PC-3 (cell line): Measurements from ENCODE around the gene HAVCR1. TPM values are rescaled to one million over a fixed set of nuclear protein-coding genes. Genes with fewer than 3 reads are reported as not detected.
"Not testable (repeated sequence)": the region's sequence is repeated elsewhere in the genome, so short reads cannot be mapped to it uniquely, and the experiment has no call there.

Experiments
- ATAC-seq: fragments of 200-7000 bp; cut with Tn5 transposase; 2 replicates; pipeline ENCODE4 v1.9.1; 2020; ENCODE audit warnings: mild to moderate bottlenecking, moderate library complexity
- BruUV-seq: library from RNA; stranded (reverse); fragments of 400-500 nt; replicated peaks from 2 replicates; lab custom pipeline; 2021; lab: Mats Ljungman, UMichigan
- CTCF ChIA-PET: fragments of 300-600 bp; sonication (Branson Sonifier 250); formaldehyde crosslinking; loops from one replicate; lab custom pipeline; 2022; ENCODE audit warnings: antibody characterized with exemption; lab: Charles Lee
- POLR2A ChIA-PET: fragments of 300-600 bp; sonication (Branson Sonifier 250); formaldehyde crosslinking; loops from one replicate; lab custom pipeline; 2022; ENCODE audit warnings: antibody characterized with exemption; ENCODE audit not compliant: unreplicated experiment; lab: Charles Lee
- DNase-seq: peaks from one replicate; pipeline ENCODE4 v3.0.0-alpha.2; 2015
- H2AFZ ChIP-seq: fragments of 300-600 bp; sonication (generic); 2 replicates; pipeline ENCODE4 v1.6.0; 2016; ENCODE audit warnings: antibody characterized with exemption, low read length
- H3F3A ChIP-seq: fragments of 300-600 bp; sonication (generic); one replicate; pipeline ENCODE4 v1.6.0; 2017; ENCODE audit warnings: antibody characterized with exemption, low read length, control low read depth, mild to moderate bottlenecking; ENCODE audit not compliant: unreplicated experiment
- H3K27ac ChIP-seq: fragments of 300-600 bp; sonication (generic); 2 replicates; pipeline ENCODE4 v1.5.1; 2016; ENCODE audit warnings: mild to moderate bottlenecking, low read length
- H3K27me3 ChIP-seq: fragments of 300-600 bp; sonication (generic); 2 replicates; pipeline ENCODE4 v1.6.1; 2016; ENCODE audit warnings: low read length, mixed read lengths
- H3K36me3 ChIP-seq: fragments of 300-600 bp; sonication (generic); 2 replicates; pipeline ENCODE4 v1.6.1; 2016; ENCODE audit warnings: low read depth, mixed run types, low read length, mixed read lengths
- H3K4me1 ChIP-seq: fragments of 300-600 bp; sonication (generic); 2 replicates; pipeline ENCODE4 v1.5.1; 2016; ENCODE audit warnings: low read length; ENCODE audit not compliant: insufficient read depth
- H3K4me2 ChIP-seq: fragments of 300-600 bp; sonication (generic); 2 replicates; pipeline ENCODE4 v1.6.0; 2016; ENCODE audit warnings: low read length
- H3K4me3 ChIP-seq: fragments of 300-600 bp; sonication (generic); 2 replicates; pipeline ENCODE4 v1.5.1; 2016; ENCODE audit warnings: mild to moderate bottlenecking, low read length, mixed read lengths
- H3K79me2 ChIP-seq: fragments of 300-600 bp; sonication (generic); 2 replicates; pipeline ENCODE4 v1.6.1; 2017; ENCODE audit warnings: low read length, mixed read lengths
- H3K9ac ChIP-seq: fragments of 300-600 bp; sonication (generic); 2 replicates; pipeline ENCODE4 v1.6.0; 2016; ENCODE audit warnings: mild to moderate bottlenecking, low read length
- H3K9me2 ChIP-seq: fragments of 300-600 bp; sonication (generic); replicated peaks from 2 replicates; pipeline ENCODE4 v1.6.1; 2016; ENCODE audit warnings: mixed run types, low read length, mixed read lengths
- H3K9me3 ChIP-seq: fragments of 300-600 bp; sonication (generic); 2 replicates; pipeline ENCODE4 v1.6.1; 2016; ENCODE audit warnings: low read length, mixed read lengths
- H4K20me1 ChIP-seq: fragments of 300-600 bp; sonication (generic); 2 replicates; pipeline ENCODE4 v1.6.1; 2016; ENCODE audit warnings: low read length, mixed read lengths
- EZH2 ChIP-seq: fragments of 300-600 bp; sonication (generic); IDR thresholded peaks from one replicate; pipeline ENCODE4 v1.6.1; 2017; ENCODE audit warnings: antibody characterized with exemption, mild to moderate bottlenecking, low read length; ENCODE audit not compliant: unreplicated experiment
- EZH2phosphoT487 ChIP-seq: fragments of 300-600 bp; sonication (generic); IDR thresholded peaks from 2 replicates; pipeline ENCODE4 v1.6.1; 2018; ENCODE audit warnings: mild to moderate bottlenecking, antibody characterized with exemption, low read length, borderline replicate concordance
- intact Hi-C: fragments of 100-400 bp; cut with micrococcal nuclease; formaldehyde crosslinking; loops from 2 replicates; pipeline ENCODE4 v1.9.0; 2023
- total RNA-seq: library from RNA; depleted of rRNA; stranded (reverse); fragments of >200 nt; gene quantifications from 2 replicates; pipeline ENCODE4 v1.2.3, GENCODE V29; 2014
- TF ChIP-seq, protein P1 (sequence below): fragments of 300-600 bp; sonication (generic); conservative IDR thresholded peaks from 2 replicates; pipeline ENCODE4 v1.5.1; 2017; ENCODE audit warnings: antibody characterized with exemption, low read depth, mild to moderate bottlenecking, low read length

Gene HAVCR1
- total RNA-seq, 1 experiment from 2014 or later = not detected

DNA sequence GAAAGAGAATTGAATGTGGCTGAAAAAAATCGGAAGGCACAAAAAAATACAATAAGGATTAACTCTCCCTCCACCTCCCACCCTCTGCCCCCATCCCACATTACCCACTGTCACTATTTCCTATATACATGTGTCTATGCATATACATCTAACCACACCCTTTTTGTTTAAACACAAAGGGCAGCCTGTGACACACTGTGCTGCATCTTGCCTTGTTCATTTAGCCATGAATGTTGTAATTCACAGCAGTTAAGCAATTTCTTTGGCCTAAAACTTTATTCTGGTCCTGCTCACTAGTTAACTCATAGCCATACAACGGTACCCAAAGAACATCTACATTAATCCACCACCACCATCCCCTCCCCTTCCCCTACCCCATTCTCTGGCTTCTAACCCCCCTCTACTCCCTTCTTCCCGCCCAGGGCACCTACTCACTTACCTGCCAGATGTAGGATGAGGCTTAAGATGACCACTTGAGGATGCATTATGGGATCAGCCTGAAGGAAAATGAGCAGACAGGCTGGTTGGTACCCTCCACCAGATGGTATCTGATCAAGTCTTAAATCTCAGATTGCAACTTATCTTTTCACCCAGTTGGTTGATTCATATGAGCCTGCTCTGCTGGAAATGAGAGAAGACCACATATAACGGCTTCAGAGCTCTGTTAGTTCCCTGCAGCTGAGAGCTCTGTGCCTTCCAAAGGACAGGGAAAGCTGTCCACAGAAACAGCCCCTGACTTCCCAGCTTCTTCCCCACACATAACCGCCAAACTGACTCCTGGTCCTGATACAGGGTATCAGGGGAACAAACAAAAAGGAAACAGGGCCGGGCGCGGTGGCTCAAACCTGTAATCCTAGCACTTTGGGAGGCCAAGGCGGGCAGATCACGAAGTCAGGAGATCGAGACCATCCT is 1.2 kb downstream of the HAVCR1 start:
- no peaks in the 10 kb centered on the region for H3K27me3 ChIP-seq
- no peaks in the 10 kb centered on the region for H3K4me1 ChIP-seq
- H3K9me3 ChIP-seq = no peaks in the 10 kb centered on the region
- H3K9ac ChIP-seq = no peak overlapping the region
- no peaks in the 10 kb centered on the region for H4K20me1 ChIP-seq
- no TSS peak for BruUV-seq
- no peak overlapping the region for H3K27ac ChIP-seq
- no peaks in the 10 kb centered on the region for H3K9me2 ChIP-seq
- TF ChIP-seq EZH2 = no peak
- no peaks in the 10 kb centered on the region for H3F3A ChIP-seq
- no peak overlapping the region for H3K4me3 ChIP-seq
- CTCF ChIA-PET = no interaction called here
- no peak overlapping the region for H3K4me2 ChIP-seq
- intact Hi-C loops = no loop called here
- no peaks in the 10 kb centered on the region for H3K79me2 ChIP-seq
- ATAC-seq = no peak
- no peaks in the 10 kb centered on the region for H3K36me3 ChIP-seq
- POLR2A ChIA-PET = no interaction called here
- H2AFZ ChIP-seq = no peak overlapping the region
- DNase-seq = no peak

DNA sequence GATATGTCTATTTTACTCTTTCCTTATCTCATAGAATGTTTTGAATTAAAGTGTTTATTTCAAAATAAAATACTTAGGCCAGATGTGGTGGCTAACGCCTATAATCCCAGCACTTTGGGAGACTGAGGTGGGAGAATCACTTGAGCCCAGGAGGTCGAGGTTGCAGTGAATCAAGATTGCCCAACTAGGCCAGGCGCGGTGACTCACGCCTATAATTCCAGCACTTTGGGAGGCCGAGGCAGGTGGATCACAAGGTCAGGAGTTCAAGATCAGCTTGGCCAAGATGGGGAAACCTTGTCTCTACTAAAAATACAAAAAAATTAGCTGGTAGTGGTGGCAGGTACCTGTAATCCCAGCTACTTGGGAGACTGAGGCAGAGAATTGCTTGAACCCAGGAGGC is 2.1 kb downstream of the HAVCR1 start:
- intact Hi-C loops = not testable (repeated sequence)

DNA sequence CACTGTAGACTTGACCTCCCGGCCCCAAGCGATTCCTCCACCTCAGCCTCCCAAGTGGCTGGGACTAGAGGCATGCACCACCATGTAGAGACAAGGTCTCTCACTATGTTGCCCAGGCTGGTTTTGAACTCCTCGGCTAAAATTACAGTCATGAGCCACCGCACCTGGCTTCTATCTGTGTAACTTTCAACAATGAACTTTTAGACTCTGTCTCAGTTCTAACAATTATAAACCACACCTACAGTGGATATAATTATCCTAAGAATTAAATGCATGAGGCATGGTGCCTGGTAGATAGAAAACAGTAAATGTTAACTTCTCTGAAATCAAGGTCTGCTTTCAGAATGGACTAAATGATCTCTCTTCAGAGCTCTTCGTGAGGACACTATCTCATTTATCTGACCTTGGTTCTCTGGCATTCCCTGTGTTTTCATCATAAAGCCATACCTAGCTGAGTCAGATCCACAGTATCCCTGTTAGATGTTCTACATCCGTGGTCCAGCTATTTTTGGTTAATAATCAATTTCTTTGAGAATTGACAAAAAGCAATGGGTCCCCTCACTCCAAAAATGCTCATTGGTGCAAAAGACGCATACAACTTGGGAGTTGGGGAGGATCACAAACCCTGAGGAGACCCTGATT is 7.2 kb downstream of the HAVCR1 start:
- TF ChIP-seq, protein P1, sequence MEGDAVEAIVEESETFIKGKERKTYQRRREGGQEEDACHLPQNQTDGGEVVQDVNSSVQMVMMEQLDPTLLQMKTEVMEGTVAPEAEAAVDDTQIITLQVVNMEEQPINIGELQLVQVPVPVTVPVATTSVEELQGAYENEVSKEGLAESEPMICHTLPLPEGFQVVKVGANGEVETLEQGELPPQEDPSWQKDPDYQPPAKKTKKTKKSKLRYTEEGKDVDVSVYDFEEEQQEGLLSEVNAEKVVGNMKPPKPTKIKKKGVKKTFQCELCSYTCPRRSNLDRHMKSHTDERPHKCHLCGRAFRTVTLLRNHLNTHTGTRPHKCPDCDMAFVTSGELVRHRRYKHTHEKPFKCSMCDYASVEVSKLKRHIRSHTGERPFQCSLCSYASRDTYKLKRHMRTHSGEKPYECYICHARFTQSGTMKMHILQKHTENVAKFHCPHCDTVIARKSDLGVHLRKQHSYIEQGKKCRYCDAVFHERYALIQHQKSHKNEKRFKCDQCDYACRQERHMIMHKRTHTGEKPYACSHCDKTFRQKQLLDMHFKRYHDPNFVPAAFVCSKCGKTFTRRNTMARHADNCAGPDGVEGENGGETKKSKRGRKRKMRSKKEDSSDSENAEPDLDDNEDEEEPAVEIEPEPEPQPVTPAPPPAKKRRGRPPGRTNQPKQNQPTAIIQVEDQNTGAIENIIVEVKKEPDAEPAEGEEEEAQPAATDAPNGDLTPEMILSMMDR = no peak
- TF ChIP-seq EZH2phosphoT487 (no peak), EZH2 (no peak)
- H3K9me2 ChIP-seq = no peaks in the 10 kb centered on the region
- peaks cover 8% of the 10 kb centered on the region; the same call in 1 of the 2 replicates for H3K4me1 ChIP-seq
- H3K9me3 ChIP-seq = no peaks in the 10 kb centered on the region
- H3K27me3 ChIP-seq = peaks cover 13% of the 10 kb centered on the region; the same call in 1 of the 2 replicates
- ATAC-seq (no peak), DNase-seq (no peak)
- no peaks in the 10 kb centered on the region for H3F3A ChIP-seq
- intact Hi-C loops = no loop called here
- H4K20me1 ChIP-seq = no peaks in the 10 kb centered on the region
- no peaks in the 10 kb centered on the region for H3K36me3 ChIP-seq
- H3K27ac ChIP-seq = no peak overlapping the region
- BruUV-seq = no TSS peak
- no peaks in the 10 kb centered on the region for H3K79me2 ChIP-seq
- H3K4me2 ChIP-seq = no peak overlapping the region
- ChIA-PET CTCF (no interaction called here), POLR2A (no interaction called here)
- H3K9ac ChIP-seq = no peak overlapping the region
- no peak overlapping the region for H3K4me3 ChIP-seq
- H2AFZ ChIP-seq = no peak overlapping the region

More for the DNA sequence above, 2.1 kb downstream of the HAVCR1 start:
- H3K79me2 ChIP-seq, DNase-seq, H2AFZ ChIP-seq, ATAC-seq, H3F3A ChIP-seq, H3K36me3 ChIP-seq, CTCF ChIA-PET, H3K27me3 ChIP-seq, H3K4me1 ChIP-seq, H3K9me2 ChIP-seq, H3K9me3 ChIP-seq, H3K4me2 ChIP-seq, H3K4me3 ChIP-seq, BruUV-seq, H4K20me1 ChIP-seq, H3K27ac ChIP-seq, POLR2A ChIA-PET, H3K9ac ChIP-seq: not testable (repeated sequence)
